Right atrium auricular region (tissue), 2 donors: Measurements from ENCODE around the gene C8G. TPM values are rescaled to one million over a fixed set of nuclear protein-coding genes. Genes with fewer than 3 reads are reported as not detected.

Experiments used
- DNase-seq: peaks from one replicate; pipeline ENCODE4 v3.0.0-alpha.2; 2019; ENCODE audit warnings: low spot score
- H3K27ac ChIP-seq, 2 donors: fragments of 200-600 bp; sonication (generic); 1 replicate in 1 of 2; 2 replicates in 1 of 2; pipeline ENCODE4 v1.5.1; 2016 to 2019
- H3K27me3 ChIP-seq, 2 donors: fragments of 200-600 bp; sonication (generic); one replicate each; pipeline versions ENCODE4 v1.5.1 to v1.6.0; 2017 to 2019
- H3K36me3 ChIP-seq: fragments of 200-600 bp; sonication (generic); one replicate; pipeline ENCODE4 v1.5.1; 2016
- H3K4me1 ChIP-seq, 2 donors: fragments of 200-600 bp; sonication (generic); one replicate each; pipeline versions ENCODE4 v1.5.1 to v1.6.0; 2017 to 2019
- H3K4me3 ChIP-seq, 2 donors: fragments of 200-600 bp; sonication (generic); 1 replicate in 1 of 2; 2 replicates in 1 of 2; pipeline ENCODE4 v1.5.1; 2017 to 2019; ENCODE audit warnings: mild to moderate bottlenecking in 1 of 2, moderate library complexity in 1 of 2
- H3K9me3 ChIP-seq, 2 donors: fragments of 200-600 bp; sonication (generic); one replicate each; pipeline ENCODE4 v1.5.1; 2019
- total RNA-seq, 2 donors: library from RNA; depleted of rRNA; stranded (reverse); fragments of >200 nt; gene quantifications; one replicate each; pipeline ENCODE4 v1.1.0, GENCODE V29; 2016
- TF ChIP-seq, protein P1 (sequence below), 2 donors: fragments of 200-600 bp; sonication (generic); IDR thresholded peaks; one replicate each; pipeline ENCODE4 v1.5.1; 2019; ENCODE audit warnings: antibody characterized with exemption in 2 of 2

Gene C8G
- total RNA-seq, 2 donors from 2014 or later: not detected

DNA sequence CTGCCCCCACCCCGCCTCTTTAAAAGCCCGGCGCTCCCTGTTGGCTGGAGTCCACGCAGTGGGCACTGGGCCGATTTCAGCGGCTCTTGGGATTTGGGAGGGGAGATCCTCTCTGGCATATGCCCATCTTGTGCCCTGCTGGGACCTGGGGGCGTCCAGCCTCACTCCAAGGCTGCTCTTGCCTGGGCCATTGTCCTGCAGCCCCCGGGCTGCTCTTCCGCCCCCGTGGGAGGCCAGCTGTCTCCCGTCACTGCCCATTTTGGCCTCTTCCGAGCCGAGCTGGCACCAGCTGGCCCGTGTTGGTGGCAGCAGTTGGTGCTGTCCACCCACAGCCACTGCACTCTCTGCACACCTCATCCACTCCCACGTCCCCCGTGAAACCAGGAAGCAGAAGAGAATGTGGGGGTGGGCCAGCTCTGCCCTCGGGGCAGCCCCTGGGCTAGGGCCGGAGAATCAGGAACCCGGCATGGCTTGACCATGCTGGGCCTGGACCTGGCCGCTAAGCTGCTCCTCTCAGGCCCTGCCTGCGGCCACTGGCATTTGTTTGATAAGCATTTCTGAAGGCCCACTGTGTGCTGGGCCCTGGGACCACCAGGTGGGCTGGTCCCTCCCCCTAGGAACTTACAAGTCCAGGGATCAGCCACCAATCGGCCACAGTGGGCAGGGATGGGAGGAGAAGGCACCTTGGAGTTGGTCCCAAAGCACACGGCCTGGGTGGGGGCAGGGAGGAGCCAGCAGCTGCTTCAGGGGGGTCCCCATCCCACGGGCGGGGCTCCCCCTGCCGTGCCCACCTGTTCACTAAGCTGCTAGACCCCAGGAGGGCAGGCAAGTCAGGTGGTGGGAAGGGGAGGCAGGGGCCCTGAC lies 2.2 kb downstream of the C8G start:
- TF ChIP-seq, protein P1, sequence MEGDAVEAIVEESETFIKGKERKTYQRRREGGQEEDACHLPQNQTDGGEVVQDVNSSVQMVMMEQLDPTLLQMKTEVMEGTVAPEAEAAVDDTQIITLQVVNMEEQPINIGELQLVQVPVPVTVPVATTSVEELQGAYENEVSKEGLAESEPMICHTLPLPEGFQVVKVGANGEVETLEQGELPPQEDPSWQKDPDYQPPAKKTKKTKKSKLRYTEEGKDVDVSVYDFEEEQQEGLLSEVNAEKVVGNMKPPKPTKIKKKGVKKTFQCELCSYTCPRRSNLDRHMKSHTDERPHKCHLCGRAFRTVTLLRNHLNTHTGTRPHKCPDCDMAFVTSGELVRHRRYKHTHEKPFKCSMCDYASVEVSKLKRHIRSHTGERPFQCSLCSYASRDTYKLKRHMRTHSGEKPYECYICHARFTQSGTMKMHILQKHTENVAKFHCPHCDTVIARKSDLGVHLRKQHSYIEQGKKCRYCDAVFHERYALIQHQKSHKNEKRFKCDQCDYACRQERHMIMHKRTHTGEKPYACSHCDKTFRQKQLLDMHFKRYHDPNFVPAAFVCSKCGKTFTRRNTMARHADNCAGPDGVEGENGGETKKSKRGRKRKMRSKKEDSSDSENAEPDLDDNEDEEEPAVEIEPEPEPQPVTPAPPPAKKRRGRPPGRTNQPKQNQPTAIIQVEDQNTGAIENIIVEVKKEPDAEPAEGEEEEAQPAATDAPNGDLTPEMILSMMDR (IDR thresholded peaks at IDR 0.05): no peak
- Histone ChIP-seq H3K36me3 (peaks cover 8% of the 10 kb centered on the region), H3K4me3 (no peak overlapping the region), H3K9me3 (no peaks in the 10 kb centered on the region), H3K4me1 (peaks cover 0 to 76% of the 10 kb centered on the region in 2 donors), H3K27ac (peak overlapping the region; percentile 85 to 98), H3K27me3 (no peaks in the 10 kb centered on the region)
- DNase-seq: no peak

GRCh38 chr9:136947955-136948510 lies 3.0 kb downstream of the C8G start:
- peak overlapping the region; percentile 85 to 98 for H3K27ac ChIP-seq

GRCh38 chr9:136949239-136949816 lies 4.3 kb downstream of the C8G start:
- Histone ChIP-seq H3K4me3 (peak overlapping the region; percentile 54 to 63), H3K27ac (peak overlapping the region; percentile 85 to 98), H3K9me3 (no peaks in the 10 kb centered on the region), H3K27me3 (no peaks in the 10 kb centered on the region), H3K4me1 (peaks cover 0 to 70% of the 10 kb centered on the region in 2 donors), H3K36me3 (no peaks in the 10 kb centered on the region)
- TF ChIP-seq, protein P1 (IDR thresholded peaks at IDR 0.05): no peak
- DNase-seq: no peak

More at GRCh38 chr9:136947955-136948510, 3.0 kb downstream of the C8G start:
- TF ChIP-seq, protein P1 (IDR thresholded peaks at IDR 0.05): peak; percentile 25 to 75
- no peak for DNase-seq
- no peak overlapping the region for H3K4me3 ChIP-seq
- H3K4me1 ChIP-seq: peaks cover 0 to 77% of the 10 kb centered on the region in 2 donors
- no peaks in the 10 kb centered on the region for H3K9me3 ChIP-seq
- H3K36me3 ChIP-seq: peaks cover under 1% of the 10 kb centered on the region
- H3K27me3 ChIP-seq: no peaks in the 10 kb centered on the region

- Histone ChIP-seq H3K4me3 (peak overlapping the region; percentile 54 to 63), H3K36me3 (no peaks in the 10 kb centered on the region), H3K27me3 (no peaks in the 10 kb centered on the region), H3K27ac (peak overlapping the region; percentile 85 to 98), H3K4me1 (peaks cover 0 to 66% of the 10 kb centered on the region in 2 donors), H3K9me3 (no peaks in the 10 kb centered on the region)
- TF ChIP-seq, protein P1 (IDR thresholded peaks at IDR 0.05): peak; percentile 26 to 29
- DNase-seq: peak; percentile 94
Observed at GRCh38 chr9:136949817-136950655, 5.0 kb downstream of the C8G start.

- no peak for DNase-seq
- H3K27ac ChIP-seq: peak overlapping the region; percentile 85 to 98
- TF ChIP-seq, protein P1 (IDR thresholded peaks at IDR 0.05): no peak
- H3K36me3 ChIP-seq: no peaks in the 10 kb centered on the region
- H3K4me3 ChIP-seq: peak overlapping the region; percentile 54 to 63
- H3K27me3 ChIP-seq: no peaks in the 10 kb centered on the region
- peaks cover 0 to 63% of the 10 kb centered on the region in 2 donors for H3K4me1 ChIP-seq
- H3K9me3 ChIP-seq: no peaks in the 10 kb centered on the region
Observed at GRCh38 chr9:136950656-136951276, 5.7 kb downstream of the C8G start.
